ENCODE results near the gene TOPAZ1.
A peak's percentile ranks its signal among the peaks of the same experiment; 100 is the strongest.

Gene TOPAZ1

DNA sequence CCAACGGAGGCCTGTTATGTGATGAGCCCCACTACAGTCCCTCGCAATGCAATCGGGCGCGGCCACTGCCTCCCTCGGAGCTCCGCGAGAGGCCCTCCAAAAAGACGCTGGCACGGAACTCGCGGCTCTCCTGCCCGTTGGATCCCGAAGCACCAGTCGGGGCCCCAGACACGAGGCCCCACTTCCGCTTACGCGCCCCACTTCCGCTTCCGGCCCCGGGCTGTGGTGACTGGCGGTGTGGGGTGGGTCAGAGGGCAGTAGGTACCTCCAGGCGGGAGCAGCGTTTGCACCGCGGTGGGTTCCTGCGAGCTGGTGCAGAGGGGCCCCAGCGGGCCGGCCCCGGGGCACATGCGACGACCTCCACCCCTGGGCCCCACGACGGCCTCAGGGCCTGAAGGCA, at the start of gene TOPAZ1:
Gene TOPAZ1 (plus strand): TSS at position 181 of the 400 bp plus-strand sequence. CDS start 168 bp downstream, at position 349.
- no peak for DNase-seq

DNA sequence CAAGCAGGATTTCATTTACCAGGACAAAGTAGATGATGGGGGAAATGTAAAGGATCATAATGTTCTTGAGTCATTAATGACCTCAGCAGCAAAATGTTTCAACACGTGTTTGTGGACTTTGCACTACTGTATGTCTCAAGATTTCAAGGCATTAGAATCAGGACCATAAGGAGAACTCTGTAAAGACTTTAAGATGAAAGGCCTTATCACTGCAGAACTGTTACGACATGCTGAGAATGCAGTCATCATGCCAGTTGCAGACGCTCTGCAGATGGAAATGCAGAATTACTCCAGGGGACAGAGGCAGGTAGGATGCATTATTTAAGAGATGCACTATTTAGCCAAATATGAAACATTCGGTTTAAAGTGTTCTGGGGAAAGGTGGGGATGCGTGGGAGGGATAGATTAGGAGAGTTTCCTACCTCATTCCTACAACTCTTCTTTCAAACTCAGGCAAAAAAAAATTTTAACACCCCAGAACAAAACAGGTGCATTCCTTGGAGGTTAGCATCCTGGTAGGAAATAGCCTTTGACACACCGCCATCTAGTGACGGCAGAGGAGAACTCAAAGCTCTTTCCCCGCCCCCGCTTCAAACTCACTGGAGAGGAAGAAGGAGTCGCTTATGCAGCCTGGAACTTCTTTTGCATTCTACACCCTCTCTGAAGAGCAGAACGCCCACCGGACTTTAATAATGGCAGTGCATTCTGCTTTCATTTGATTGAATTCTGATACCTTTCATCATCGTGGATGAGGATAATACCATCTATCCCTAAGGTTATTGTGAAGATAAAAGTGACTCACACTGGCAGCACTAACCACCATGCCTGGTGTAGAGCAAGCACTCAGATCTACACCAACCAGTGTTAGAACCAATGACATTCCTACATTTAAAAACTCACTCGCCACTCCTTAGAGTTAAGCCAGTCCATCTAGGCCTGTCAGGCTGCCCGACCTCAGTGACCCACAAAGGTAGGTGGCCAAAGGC, 43.1 kb upstream of the TOPAZ1 start:
- peak; percentile 60 to 67 for DNase-seq

GRCh38 chr3:44206261-44206660, 35.4 kb upstream of the TOPAZ1 start:
- DNase-seq: no peak

GRCh38 chr3:44206862-44207652, 34.6 kb upstream of the TOPAZ1 start:
- no peak for DNase-seq

DNA sequence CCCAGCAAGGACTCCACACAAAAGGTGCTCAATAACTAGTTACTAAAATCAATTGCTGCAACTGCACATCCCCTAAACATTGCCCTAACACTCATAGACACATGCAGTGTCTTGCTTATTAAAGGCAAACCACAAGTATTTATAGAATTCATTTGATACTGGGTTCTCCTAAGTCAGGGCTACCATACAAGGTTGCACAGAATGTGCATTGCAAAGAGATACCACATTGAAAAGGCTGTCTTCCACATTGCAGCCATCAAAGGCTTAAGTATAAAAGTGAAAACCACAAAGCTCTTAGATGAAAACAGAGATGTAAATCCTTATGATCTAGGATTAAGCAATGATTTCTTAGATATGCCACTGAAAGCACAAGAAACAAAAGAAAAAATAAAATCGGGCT, 33.6 kb upstream of the TOPAZ1 start:
- no peak for DNase-seq

DNA sequence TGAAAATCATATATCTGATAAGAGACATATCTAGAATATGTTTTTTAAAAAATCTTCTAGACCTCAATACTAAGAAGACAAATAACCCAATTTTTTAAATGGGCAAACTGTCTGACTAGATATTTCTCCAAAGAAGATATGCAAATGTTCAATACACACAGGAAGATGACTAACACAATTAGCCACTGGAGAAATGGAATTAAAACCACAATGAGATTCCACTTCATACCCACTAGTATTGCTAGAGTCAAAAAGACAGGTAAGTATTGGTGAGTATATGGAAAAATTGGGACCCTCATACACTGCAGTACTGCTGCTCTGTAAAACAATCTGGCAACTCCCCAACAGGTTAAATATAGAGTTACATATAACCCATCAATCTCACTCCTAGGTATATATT, 33.1 kb upstream of the TOPAZ1 start:
- DNase-seq: no peak

DNA sequence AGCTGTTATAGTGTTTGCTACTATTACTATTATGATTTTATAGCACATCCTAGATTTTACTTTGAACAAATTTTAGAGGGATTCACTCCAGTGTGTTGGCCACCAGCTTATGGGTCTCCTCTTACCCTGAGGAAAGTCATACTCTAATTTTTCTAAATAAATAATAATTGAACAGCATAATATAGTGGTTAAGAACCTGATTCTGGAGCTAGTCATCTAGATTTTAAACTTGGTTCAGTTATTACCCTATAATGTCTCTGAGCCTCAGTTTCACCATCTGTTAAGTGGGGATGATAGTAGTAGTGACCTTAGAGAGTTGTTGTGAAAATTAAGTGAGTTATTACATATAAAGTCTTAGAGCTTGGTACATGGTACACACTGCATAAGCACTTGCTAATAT, 30.7 kb upstream of the TOPAZ1 start:
- DNase-seq: no peak

GRCh38 chr3:44222337-44222736, 19.3 kb upstream of the TOPAZ1 start:
- no peak for DNase-seq

DNA sequence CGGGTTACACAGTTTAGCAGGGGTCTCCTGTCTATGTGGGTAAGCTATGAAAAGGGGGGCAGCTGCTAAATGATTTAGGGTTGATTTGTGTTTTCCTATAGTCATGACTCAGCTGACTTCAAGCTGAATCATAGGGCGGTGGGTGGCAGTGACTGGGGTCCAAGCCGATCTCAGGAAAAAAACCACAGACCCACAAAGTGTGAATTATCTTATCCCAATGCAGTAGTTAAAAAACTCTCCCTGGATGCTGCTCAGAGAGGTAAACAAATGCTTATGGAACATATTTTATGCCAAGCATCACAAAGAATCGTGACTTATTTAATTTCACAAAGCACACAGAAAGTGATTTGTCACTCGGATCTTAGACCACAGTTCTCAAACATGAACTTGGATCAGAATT, 18.4 kb upstream of the TOPAZ1 start:
- no peak for DNase-seq

GRCh38 chr3:44224131-44224530, 17.6 kb upstream of the TOPAZ1 start:
- DNase-seq: no peak

DNA sequence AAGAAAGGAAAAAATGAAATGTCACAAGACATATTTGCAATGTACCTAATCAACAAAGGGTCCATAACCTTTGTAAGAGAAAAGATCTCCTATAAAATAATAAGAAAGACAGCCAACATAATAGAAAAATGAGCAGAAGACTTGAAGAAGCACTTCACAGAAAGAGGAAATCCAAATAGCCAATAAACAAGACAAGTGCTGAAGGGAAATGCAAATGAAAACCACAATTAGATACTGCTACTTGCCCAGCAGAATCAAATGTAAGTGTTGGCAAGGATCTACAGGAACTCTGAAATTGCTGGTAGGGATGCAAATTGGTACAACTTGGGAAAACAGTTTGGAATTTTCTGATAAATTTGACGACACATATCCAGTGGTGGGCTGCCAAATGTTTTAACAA, 15.1 kb upstream of the TOPAZ1 start:
- DNase-seq: no peak

DNA sequence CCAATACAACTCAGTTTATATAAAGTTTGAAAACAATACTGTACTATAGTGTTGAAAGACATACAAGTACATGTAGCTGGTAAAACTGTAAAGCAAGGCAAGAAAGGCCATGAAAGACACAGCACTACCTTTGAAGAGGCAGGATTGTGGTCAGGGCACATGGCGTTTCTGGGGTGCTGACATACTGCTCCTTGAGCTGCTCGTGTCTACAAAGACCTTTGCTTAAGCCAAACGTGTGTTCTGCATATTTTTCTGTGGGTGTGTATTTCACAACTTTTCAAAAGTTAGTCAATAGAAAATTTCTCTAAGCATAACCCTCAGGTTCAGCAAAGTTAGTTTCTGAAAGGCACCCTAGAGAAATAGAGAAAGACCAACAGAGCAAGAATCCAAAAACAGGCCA, 14.1 kb upstream of the TOPAZ1 start:
- no peak for DNase-seq

GRCh38 chr3:44228900-44229299, 12.8 kb upstream of the TOPAZ1 start:
- no peak for DNase-seq

- DNase-seq: no peak
Measured at GRCh38 chr3:44232407-44232806, 9.3 kb upstream of the TOPAZ1 start.

GRCh38 chr3:44234648-44235268, 6.9 kb upstream of the TOPAZ1 start:
- DNase-seq: no peak

DNA sequence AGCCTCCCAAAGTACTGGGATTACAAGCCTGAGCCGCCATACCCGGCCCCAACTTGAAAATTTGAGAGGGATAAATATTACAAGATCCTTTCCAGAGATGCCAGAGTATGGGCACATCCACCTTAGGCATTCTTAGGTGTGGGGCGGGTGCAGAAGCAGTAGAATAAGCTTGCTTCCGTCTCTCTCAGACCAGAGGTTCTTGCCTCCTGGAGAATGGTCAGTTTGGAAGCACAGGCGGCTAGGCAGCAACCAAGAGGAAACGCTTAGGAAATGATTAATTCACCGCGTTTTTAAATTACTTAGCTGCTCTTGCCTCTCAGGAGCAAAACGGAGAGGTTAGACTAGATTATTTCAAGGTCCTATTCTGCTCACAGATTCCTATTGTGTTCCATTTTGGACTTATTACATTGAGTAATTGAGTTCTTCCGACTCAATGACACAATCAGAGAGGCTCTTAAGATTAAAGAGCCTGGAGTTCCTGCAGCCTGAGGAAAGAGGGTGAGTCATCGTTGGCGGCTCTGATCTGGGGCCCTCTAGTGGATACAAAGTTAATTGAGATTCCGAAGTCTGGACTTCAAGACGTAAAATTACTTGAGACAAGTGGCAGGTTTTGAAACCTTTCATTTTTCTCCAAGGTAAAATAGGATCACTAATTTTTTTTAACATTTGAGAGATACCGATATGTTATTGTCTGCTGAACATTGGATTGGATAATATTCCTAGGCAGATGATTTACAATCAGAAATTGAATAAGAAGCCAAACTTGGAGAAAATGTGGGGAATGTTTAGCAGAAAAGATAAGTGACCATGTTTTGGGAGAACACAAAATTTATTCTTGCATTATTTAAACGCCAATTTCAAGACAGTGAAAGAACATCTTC, 5.8 kb upstream of the TOPAZ1 start:
- DNase-seq: peak; percentile 50

- DNase-seq: no peak
Measured at GRCh38 chr3:44236485-44236908, 5.2 kb upstream of the TOPAZ1 start.

DNA sequence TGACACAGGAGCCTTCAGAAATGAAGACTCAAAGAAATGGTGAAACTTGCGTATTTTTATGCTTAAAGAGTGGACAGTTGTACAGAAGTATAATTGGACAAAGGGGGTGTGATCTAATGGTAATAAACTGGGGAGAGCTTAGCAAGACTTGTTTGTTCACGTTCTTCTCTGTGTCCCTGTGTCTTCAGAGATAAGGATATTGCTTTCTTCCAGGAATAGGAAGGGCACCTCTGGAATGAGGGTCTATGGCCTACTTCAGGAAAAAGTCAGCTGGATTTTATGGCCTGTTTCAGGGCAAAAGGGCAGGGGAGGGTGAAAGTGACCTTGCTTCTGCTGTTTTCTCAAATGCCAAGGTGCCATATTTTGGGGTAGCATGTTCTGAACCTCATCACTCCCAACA, 4.5 kb upstream of the TOPAZ1 start:
- no peak for DNase-seq

GRCh38 chr3:44237665-44238064, 4.0 kb upstream of the TOPAZ1 start:
- DNase-seq: no peak

DNA sequence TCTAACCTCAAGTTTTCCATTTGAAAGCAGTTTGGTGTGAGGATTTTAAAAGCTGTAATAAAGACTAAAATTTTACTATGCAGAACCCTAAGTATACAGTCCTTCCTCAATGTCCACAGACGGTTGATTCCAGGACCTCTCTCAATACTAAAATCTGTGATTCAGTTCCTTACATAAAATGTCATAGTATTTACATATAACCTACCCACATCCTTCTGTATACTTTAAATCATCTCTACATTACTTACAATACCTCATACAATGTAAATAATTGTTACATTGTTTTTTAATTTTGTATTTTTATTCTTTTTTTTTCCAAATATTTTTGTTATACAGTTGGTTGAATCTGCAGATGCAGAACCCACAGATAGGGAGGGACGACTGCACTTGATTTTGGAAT, 2.8 kb upstream of the TOPAZ1 start:
- no peak for DNase-seq

DNA sequence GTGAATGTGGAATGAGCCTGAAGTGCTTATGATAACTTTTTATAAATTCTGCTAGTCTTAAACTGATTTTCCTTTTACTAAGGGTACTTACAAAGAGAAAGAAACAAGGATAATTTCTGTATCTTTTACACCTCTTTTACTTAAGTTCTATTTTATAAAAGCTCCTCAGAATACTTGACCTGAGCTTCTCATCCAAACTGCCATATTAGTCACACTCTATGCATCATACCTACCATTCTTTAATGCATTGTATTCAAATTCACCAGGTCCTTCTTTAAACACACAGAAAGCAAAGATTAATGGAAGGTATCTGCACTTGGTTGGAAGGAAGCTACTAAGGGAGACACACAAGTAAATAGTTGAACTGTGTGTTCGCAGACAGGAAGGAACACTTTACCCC, 1.6 kb upstream of the TOPAZ1 start:
- DNase-seq: no peak

- DNase-seq: no peak
Measured at GRCh38 chr3:44242721-44243120, 1.0 kb downstream of the TOPAZ1 start.
